NCI-H345 treated with DMSO at 0.1 percent for 48 hours (cell line): ENCODE results near the gene UBALD2.
"Not testable (repeated sequence)": the region's sequence is repeated elsewhere in the genome, so short reads cannot be mapped to it uniquely, and the experiment has no call there.

ENCODE experiments used
- DNase-seq: peaks from one replicate; lab custom pipeline; 2025; ENCODE audit not compliant: unreplicated experiment; lab: John Stamatoyannopoulos, UW

The UBALD2 gene

DNA sequence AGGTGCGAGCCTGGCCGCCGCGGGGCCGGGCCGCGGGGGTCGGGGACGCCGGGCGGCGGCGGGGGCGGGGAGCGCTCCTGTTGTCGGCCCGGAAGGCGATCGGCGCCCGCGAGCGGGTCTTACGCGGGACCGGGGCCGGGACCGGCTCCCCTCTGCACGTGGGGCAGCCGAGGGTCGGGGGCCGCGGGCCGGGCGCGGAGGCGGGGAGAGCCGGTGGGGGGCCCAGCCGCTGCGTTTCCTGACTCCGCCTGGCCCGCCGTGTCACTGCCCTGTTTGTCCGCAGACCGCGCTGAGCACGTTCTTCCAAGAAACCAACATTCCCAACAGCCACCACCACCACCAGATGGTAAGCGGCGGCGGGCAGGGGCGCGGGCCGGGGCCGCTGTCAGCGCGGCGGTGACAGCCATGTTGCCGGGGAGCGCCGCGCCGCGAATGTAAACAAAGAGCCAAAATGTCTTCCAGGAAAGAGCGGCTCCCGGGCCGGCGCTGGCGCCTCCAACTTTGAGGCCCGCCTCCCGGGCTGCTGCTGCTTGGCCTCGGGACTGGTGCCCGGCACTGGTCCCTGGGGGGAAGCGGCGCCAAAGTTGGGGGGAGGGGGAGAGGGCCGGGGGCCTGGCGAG lies 586 bp downstream of the UBALD2 start:
- DNase-seq: peak; percentile 12

DNA sequence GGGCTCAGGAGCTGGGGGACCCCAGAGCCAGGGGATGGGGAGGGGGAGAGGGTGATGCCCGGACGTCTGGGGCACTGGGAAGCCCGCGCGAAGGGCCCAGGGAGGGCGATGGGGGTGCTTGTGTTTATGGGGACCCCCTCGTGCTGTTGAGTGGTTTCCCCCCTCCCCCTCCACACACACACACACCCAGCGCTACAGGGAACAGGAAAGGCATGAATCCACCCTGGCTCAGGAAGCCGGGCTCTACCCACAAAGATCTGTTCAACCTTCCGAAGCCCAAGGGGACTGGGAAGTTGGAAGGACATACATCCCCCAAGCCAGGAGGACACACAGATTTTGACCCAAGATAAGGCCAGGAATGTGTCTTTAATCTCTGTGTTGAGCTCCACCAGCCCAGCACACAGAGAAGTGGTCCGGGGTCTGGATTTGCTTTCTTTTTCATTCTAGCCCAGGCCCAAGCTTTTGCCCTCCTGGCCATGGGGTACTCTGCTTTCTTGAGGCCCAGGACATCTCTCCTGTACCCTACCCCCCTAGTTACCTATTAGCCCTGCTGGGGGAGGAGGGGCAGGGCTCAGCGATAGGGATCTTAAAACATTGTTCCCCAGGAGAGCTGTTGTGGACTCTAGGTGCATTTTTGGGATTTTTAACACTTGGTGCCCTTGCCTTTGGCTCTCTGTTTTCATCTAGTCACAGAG lies 1.2 kb downstream of the UBALD2 start:
- DNase-seq: no peak

DNA sequence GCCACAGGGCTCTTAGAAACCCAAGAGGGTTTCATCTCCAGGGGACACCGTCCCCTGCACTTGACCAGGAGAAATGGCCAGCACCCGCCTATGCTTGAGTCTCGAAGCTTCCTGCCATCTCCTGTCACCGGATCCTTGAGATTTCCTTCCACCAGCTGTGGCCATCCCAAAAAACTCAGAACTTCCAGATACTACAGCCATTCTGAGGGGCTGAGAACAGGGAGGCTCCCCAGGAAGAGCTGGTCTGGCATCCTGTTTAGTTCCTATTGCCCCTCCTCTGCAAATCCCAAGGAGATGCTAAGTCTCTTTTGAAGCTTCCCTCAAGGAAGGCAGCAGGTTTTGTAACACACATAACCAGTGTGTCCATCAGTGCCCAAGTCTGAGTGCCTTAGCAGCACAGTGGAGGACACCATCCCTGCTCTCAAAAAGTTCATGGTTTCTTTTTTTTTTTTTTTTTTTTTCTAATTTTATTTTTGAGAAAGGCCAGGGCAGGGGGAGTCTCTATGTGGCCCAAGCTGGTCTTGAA lies 2.0 kb downstream of the UBALD2 start:
- no peak for DNase-seq

DNA sequence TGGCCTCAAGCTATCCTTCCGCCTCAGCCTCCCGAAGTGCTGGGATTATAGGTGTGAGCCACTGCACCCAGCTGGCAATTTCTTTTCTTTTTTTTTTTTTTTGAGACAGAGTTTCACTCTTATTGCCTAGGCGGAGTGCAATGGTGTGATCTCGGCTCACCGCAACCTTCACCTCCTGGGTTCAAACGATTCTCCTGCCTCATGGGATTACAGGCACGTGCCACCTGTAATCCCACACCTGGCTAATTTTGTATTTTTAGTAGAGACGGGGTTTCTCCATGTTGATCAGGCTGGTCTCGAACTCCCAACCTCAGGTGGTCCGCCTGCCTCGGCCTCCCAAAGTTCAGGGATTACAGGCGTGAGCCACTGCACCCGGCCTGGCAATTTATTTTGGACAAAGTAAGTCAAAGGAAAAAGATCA lies 2.4 kb downstream of the UBALD2 start:
- DNase-seq: not testable (repeated sequence)

DNA sequence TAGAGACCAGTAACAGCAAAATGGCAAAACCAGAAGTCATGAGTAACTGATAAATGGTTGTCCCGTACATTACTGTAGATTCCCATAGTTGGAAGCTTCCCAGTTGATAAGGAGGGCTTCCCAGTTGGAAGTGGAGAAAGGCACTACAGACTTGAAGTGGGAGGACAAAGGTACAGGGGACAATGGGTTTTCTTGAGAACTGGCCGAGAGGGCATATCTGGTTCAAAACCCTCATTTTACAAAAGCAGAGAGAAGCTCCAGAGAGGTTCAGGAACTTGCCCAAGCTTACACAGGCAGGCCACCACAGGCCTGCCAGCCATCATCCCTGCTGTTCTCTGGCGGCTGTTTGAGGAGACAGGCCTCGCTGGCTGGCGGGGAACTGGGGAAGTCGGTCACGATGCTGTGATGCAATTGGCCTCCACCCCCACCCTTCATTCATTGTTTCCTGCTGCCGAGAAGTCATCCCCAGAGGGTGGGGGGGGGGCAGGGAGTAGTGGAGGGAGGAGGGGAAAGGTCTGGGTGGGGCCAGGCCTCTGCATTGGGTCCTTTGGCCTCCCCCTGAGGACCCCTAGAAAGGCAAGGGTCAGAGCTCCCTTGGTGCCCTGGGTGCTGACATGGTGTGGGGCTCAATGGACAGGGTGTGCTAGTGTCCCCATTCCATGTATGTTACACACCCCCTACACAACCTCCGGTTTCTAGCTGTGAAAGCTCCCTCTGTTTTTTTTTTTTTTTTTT lies 3.0 kb downstream of the UBALD2 start:
- no peak for DNase-seq

DNA sequence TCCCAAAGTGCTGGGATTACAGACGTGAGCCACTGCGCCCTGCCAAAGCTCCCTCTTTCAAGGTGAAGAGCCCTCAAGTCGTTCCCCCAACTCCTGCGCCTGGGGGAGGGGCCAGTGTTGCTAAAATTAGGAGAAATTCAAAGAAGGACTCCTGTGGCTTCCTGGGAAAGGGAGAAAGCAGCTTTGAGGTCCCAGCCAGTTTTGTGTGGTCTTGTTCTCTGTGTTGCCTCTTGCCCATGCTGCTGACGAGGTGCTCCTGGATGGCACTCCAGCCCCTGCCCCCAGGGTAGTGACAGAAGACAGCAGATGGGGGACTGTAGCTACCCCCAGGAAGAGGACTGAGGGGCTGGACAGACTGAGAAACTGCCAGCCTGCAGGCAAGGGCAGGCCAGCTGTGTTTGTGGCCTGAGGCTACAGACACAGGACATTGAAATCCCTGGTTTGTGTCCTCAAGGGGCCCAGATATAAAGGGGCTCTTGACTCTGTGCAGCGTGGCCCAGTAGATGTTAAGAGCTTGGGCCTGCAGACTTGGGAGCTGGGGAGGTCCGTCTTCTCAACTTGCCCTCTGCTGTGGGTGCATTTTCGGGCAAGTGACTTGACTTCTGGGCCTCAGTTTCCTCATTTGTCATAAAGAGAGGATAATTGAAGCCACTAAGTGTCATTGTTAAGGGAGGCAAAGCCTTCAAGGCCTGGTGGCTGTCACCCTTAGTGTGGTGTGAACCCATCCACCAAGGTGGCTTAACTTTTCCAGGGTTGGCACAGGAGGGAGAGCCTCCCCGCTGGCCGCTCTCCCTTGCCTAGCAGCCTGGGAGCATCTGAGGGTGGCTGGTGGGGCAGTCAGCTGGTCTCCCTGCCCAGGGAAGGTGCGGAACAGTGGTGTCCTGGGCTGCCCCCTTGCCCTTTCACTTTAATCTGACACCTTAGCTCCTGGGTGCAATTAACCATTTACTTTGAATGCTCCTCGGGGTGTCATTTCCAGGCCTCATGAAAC lies 4.1 kb downstream of the UBALD2 start:
- DNase-seq: no peak

DNA sequence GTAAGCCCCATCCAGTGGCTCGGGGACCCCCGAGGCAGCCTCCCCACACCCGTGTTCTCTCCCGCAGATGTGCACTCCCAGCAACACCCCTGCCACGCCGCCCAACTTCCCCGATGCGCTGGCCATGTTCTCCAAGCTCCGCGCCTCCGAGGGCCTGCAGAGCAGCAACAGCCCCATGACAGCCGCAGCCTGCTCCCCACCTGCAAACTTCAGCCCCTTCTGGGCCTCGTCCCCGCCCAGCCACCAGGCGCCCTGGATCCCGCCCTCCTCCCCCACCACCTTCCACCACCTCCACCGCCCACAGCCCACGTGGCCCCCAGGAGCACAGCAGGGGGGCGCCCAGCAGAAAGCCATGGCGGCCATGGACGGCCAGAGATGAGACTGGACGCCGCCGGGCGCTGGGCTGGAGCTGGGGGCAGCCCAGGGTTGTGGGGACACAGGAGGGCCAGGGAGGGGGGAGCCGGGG lies 5.0 kb downstream of the UBALD2 start:
- DNase-seq: no peak

DNA sequence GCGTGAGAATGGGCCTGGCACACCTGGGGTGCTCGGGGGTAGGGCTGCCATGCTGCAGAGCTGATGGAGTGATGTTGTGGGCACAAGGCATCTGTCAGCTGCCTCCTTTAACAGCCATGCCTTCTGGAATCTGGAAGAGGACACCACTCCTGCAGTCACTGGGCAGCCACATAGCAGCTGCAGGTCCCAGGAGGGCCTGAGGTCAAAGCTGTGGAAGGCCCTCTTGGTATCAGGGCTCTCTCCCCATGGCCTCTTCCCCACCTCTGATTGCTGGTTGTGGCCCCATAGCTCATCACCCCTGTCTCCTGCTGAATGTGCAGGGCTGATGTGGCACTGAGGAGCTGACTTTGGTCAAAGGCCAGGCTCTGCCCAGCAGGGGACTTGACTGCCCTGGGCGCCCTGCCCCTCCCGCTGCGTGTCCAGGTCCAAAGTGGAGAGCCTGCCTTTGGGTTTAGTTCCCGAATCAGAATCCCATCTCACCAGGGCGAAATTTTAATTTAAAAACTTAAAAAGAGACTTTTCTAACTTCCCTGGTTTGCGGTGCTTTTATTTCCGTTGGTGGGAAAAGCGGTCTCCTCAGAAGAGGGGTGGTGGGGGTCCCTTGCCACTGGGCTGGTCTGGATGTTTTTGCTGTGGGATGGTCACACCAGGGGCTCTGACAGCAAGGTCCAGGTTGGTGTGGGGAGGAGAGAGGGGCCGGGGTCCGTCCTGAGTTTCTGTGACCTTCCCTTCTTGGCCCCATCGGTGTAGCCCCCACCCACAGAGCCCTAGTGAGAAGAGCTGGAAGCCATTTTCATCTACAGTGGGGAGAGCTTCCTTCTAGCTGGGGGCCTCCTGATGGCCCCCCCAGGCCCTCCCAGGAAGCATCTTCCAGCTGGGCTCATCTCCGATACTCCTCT lies 5.9 kb downstream of the UBALD2 start:
- DNase-seq: no peak

DNA sequence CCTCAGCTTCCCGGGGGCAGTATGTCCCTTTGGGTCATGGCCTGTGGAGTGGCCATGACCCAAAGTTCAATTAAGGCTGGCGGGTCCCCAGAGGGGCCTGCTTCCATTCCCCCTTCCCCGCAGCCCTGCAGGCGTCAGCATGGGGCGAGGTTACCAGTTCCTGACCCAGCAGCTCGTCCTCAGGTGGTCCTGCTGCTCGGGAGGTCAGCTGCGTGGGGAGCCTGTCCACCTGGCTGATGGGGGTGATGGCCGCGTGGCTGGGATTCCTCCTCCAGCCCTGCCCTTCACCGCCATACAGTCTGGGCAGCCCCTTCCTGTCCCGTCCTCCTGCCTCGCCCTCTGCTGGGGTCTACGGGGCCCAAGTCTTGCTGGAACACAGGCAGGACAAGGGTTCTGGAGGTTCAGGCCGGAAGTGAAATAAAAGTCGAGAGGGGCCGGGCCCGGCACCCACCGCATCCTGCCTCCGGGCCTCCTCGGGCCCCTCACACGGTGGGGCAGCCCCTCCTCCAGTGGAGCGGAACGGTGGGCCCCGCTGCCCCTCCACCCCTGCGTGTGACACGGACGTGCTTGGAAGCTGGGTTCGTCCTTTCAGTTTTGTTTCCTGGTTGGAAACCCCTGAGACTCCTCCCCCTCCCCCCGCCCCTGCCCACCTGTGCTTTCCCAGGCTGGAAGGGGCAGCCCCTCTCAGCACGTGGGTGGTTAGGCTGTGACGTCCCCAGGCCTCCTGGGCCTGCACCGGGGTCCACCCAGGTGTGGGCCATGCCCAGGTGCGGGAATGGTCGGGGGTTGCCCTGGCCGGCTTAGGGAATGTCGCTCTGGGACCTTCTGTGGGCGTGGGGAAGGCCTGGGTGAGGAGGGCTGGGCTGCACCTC lies 6.8 kb downstream of the UBALD2 start:
- DNase-seq: no peak

DNA sequence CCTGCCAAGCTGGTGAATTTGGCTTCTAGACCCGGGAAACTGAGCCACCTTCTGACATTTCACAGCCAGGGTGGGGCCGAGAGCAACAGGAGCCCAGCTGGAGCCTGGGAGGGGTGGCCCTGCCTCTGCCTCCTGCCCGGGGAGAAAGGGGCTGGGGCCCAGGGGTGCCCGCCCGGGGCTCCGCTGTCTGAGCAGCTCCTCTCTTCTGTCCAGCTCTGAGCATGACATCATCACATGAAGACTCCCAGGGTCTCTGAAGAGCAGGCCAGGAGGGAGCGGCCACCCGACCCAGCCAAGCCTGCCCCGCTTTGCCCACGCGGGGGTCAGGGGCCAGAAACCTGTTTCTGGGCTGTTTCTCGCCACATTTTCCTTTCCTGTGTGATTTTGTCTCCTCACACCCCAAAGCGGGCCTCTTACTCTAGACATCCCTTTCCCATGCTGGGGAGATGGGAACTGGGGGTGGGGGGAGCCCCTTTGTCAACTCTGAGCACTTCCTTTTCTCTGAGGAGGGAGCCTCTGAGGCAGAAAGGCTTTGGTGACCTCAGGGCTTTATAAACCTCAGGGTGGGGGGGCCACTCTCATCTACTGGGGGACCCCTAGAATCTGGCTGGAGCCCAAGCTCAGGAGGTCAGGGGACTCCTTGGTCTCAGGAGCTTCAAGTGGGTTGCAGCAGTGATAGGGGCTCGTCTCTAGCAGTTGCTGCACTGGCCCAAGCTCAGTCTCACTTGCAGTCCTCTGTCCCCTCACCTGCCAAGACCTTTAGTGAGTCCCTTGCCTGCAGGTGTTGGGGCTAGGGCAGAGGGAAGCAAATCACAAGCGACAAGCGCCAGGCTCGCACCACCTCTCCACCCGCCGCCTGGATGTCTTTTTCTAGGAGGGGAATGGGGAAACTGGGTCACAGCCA lies 7.6 kb downstream of the UBALD2 start:
- DNase-seq: no peak

DNA sequence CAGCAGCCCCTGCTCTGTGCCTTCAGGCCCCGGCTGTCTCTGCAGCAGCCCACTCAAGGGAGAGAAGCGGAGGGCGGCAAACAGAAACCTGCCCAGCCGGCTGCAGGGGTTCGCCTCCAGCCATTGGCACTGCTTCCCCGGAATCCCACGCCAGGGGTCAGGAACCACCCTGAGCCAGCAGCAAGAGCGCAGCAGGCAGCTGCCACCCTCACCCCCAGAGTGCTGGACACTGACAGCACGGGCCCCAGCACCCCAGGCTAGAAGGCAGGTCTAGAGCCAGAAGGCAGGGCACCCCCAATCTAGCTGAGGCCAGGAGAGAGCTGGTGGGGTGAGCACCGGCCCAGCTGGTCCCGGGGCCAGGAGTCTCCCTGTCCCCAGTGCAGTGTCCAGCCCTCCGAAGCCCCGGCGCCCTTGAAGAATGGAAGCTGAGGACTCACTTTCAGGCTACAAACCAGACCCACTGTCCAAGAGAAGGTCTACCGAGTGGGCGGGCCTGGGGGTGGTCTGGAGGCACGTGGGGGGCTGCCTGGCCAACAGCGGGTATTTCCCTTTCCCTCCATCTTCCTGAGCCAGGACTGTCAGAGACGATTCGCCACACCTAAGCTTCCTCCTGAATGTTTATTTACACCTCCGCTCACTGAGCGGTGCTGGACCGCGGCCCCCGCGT lies 8.4 kb downstream of the UBALD2 start:
- DNase-seq: no peak

DNA sequence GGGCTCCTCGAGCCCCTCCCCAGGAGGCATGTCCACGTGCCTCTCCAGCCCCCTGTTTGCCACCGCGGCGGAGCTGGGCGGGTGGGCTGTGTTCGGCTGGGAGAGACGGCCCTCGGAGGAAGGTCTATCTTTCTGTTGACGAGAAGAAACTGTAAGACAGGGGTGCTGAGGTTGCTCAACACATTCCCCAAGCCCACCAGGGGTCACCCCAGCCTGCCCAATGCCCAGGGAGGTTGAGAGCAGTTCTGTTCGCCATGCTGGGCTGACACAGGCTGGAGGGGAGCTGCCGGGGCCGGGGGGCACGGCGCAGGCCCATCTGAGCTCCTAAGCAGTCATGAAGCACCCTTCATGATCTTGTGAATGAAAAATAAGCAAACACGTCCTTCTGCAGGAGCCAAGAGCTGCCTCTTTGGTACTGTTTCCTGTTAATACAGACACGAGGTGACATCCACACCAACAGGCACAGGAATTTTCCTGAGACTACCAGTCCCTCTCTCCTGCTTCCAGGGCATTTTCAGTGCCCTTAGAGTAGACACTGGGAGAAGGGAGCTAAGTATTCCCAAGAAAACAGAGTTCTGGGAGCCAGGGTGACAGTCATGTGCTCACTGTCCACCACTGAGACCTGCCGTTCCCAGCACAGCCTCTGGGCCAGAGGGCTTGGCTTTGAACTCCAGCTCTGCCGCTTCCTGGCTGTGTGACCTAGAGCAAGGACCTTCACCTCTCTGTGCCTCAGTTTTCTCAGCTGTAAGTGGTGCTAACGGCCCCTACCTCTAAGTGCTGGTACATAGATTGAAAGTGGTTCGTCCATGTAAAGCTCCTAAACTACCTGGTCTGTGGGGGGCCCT lies 9.2 kb downstream of the UBALD2 start:
- DNase-seq: no peak

DNA sequence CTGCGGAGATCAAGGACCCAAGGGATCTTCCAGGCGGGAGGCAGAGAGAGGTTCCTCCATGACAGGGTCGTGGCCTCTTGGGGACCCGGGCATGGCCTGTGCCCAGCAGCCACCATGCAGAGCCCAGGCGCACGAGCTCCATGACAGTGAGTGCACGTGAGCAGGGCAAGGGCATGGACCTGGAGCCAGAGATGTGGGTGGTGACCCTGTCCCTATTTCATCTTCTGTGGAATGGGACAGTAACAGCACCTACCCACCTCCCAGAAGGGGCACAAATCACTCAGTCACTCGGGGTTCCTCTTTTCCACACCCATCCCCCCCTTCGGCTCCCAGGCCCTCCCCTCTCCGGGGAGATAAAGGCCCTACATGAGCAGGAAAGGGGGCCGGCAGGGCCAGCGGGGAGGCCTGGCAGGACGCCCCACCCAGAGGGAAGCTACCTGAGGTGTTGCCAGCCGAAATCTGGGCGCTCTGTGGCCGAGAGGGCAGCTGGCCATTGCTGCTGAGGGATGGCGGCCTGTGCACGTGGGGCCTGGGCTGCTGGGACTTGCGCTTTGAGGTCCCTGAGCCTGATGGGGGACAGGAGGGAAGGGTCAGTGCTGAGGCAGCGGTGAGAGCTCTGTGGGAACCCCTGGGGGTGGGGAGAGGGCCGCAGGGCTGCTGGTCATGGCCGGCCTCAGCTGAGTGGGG lies 10.4 kb downstream of the UBALD2 start:
- no peak for DNase-seq

DNA sequence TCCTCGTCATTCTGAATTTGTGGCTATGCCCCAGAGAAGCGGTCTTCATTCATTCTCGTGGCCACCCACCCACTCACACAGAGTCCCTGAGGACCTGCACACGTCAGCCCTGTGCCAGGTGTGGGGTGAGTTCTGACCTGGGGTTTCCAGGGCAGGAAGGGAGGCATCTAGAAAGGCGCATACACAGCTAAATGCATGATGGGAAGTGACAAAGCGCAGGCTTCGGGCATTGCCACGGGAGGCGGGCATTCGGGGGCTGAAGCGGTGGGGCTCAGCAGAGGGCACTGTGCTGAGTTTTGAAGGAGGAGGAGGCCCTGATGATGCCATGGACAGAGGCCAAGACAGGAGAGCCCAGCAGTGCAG lies 10.9 kb downstream of the UBALD2 start:
- no peak for DNase-seq

DNA sequence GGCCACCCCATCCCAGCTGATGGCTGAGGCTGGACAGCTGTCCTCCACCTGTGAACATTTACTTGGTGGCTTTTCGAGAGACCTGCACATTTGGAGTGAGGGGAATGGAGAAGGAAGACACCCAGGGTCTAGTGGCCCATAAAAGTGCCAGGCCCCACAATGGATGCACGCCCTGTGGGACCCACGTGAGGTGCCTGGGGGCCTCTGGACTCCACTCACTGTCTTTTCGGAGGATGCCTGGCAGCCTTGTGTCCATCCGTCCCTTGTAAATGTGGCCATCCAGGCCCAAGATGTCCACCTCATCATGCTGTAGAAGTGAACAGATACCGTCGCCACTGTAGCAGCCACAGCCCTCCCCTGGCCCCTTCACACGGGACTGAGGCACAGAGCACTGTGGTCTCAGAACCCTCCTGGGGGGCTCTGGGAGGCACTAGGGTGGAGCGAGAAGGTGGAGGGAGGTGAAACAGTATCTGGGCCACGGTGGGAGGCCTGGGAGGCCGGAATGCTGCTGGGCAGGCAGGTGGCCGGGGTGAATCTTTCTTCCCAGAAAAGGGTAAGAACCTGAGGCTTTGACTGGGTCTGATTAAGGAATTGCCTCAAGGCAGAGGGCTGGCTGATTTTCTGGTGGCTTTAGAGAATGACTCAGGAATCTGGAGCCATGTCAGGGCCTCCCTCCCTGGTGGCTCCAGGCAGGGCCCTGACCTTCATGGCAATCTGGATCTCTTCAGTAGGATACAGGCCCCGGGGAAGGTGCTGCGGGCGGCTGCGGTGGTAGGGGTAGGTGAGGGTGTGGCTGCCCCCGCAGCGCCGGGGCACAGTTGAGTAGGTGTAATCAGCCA lies 11.5 kb downstream of the UBALD2 start:
- no peak for DNase-seq
